ENCODE measurements around the gene ZNF214. TPM values are rescaled to one million over a fixed set of nuclear protein-coding genes. Genes with fewer than 3 reads are reported as not detected.
"Not testable (repeated sequence)": the region's sequence is repeated elsewhere in the genome, so short reads cannot be mapped to it uniquely, and the experiment has no call there.

ZNF214 gene
- total RNA-seq, 1 donor from 2014 or later, result 0.88 TPM

DNA sequence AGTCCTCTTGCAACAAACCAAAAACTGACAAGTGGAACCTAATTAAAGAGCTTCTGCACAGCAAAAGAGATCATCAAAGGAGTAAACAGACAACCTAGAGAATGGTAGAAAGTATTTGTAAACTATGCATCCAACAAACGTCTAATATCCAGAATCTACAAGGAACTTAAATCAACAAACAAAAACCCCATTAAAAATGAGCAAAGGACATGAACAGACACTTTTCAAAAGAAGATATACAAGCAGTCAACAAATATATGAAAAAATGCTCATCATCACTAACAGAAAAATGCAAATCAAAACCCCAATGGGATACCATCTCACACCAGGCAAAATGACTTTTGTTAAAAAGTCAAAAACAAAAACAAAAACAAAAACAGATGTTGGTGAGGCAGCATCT, 33.7 kb downstream of the ZNF214 start:
- no peak for ATAC-seq

DNA sequence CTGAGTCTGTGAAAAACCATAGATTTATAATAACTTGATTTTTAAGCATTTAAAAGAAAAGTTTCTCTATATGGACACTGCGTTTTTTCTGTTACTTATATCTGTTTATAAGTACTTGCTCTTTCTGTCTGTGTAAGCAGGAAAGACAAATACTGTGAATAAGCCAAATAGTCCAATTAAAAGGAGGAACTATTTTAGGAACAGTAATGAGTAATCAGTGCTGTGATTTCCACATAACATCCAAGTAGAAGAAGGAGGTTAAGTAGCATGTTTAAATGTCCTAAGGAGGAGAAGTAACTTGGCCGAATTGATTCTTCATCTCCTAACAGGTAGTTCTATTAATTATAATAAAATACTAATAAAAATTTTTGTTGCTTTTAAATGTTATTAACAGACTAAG, 40.8 kb downstream of the ZNF214 start:
- no peak for ATAC-seq

DNA sequence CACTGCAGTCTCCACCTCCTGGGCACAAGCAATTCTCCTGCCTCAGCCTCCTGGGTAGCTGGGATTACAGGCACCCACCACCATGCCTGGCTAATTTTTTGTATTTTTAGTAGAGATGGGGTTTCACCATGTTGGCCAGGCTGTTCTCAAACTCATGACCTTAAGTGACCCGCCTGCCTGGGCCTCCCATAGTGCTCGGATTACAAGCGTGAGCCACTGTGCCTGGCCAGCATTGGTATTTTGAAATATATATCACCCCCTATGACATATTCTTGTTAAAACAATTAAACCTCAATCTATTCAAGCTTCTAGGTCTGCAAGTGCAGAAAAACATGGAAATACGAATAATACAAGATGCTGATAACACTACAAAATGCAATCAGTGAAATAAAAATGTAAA, 50.3 kb downstream of the ZNF214 start:
- ATAC-seq, result not testable (repeated sequence)

DNA sequence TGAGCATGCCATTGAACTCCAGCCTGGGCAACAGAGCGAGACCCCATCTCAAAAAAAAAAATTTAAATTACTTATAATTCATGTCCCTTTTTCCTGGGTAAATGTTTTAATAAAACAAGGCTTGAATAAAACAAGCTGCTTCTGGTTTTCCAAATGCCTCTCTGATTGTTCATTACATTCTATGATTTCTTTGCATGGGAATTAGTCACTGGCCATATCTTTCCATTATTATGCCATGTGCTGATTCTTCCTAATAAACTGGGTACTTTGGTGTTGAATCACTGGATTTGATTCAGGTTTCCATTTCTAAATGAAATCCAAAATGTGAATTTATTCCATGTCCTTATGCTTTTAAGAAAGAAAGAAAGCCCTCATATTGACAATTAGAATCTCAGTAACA, 51.3 kb downstream of the ZNF214 start:
- no peak for ATAC-seq

DNA sequence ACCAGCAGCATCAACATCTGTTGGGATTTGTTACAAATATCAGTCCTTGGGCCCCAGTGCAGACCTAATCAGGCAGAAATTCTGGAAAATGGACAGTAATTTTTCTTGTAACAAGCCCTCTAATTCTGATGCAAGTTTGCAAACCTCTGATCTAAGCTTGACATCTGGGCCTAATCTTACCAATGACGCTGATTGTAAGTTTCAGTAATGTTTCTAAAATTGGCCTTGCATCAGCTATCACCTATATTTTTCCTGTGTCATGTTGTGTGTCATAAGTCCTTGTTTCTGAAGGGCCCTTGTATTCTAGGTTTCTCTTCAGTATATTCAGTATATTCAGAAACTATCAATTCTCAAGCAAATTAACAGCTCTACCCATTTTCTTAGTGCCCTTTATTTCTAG, 57.5 kb downstream of the ZNF214 start:
- ATAC-seq, result no peak

DNA sequence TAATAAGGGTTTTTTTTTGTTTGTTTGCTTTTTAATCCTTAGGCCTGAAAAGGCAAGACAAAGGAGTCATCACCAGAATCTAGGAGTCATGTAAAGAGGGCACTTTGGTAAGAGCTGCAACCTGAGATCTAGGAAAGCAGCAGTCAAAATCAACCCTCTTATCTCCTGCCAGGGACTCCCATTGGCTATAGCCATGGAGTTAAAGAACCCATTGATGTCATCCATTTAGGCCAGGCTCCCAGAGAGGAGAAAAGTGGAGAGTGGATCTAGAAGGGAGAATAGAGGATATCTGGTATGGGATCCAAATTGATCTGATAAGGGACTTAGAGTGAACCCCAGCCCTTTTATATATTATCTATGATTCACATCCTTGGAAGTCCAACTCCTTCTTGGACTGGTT, 58.0 kb downstream of the ZNF214 start:
- ATAC-seq, result no peak

DNA sequence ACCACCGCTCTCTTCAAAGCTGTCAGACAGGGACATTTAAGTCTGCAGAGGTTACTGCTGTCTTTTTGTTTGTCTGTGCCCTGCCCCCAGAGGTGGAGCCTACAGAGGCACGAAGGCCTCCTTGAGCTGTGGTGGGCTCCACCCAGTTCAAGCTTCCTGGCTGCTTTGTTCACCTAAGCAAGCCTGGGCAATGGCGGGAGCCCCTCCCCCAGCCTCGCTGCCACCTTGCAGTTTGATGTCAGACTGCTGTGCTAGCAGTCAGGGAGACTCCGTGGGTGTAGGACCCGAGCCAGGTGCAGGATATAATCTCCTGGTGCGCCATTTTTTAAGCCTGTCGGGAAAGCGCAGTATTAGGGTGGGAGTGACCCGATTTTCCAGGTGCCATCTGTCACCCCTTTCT, 65.9 kb downstream of the ZNF214 start:
- not testable (repeated sequence) for ATAC-seq

Other genes starting within 250 kb of the ZNF214 start
- gene OR2AG2, start 248.4 kb downstream of the ZNF214 start, total RNA-seq, result 0.04 TPM
- not detected for gene OR2AG1, start 237.3 kb downstream of the ZNF214 start, total RNA-seq
- gene OR6A2, start 220.7 kb downstream of the ZNF214 start, total RNA-seq, result 0.08 TPM
- gene OR10A5, start 174.7 kb downstream of the ZNF214 start, total RNA-seq, result not detected
- not detected for gene OR10A2, start 157.3 kb downstream of the ZNF214 start, total RNA-seq
- gene OR10A4, start 143.7 kb downstream of the ZNF214 start, total RNA-seq, result not detected
- 0.20 TPM for gene OR2D2, start 127.8 kb downstream of the ZNF214 start, total RNA-seq
- gene OR2D3, start 99.3 kb downstream of the ZNF214 start, total RNA-seq, result not detected
- gene ZNF215, start 93.9 kb downstream of the ZNF214 start, total RNA-seq, result 2.2 TPM
- not detected for gene NLRP14, start 133 bp upstream of the ZNF214 start, total RNA-seq
- not detected for gene RBMXL2, start 68.7 kb upstream of the ZNF214 start, total RNA-seq
- not detected for gene SYT9, start 231.6 kb upstream of the ZNF214 start, total RNA-seq

Data from esophagus mucosa (tissue), 1 donor.